ENCODE data around the gene CNTN4. TPM values are rescaled to one million over a fixed set of nuclear protein-coding genes. Genes with fewer than 3 reads are reported as not detected.

Gene CNTN4
- total and polyA plus RNA-seq, 8 donors, result 2.5 to 10.8 (median 5.1) TPM

GRCh38 chr3:2158828-2159227 is 60.2 kb downstream of the CNTN4 start:
- Histone ChIP-seq H3K27me3 (no peaks in the 10 kb centered on the region), H3K27ac (no peak overlapping the region), H3K4me3 (no peak overlapping the region), H3K4me1 (no peaks in the 10 kb centered on the region), H3K9me3 (no peaks in the 10 kb centered on the region), H3K36me3 (no peaks in the 10 kb centered on the region)
- no peak for TF ChIP-seq CTCF (IDR thresholded peaks at IDR 0.05)
- ATAC-seq (no peak), FAIRE-seq (no peak), DNase-seq (no peak)
- intact Hi-C loops (cut with DNase I), result no loop called here
- WGBS, 2 donors, result 44 to 48% methylated on average over 3 of the region's 3 CpGs

GRCh38 chr3:2166552-2166951 is 67.9 kb downstream of the CNTN4 start:
- Histone ChIP-seq H3K4me3 (no peak overlapping the region), H3K27me3 (no peaks in the 10 kb centered on the region), H3K27ac (no peak overlapping the region), H3K9me3 (no peaks in the 10 kb centered on the region), H3K4me1 (no peaks in the 10 kb centered on the region), H3K36me3 (no peaks in the 10 kb centered on the region)
- intact Hi-C loops (cut with DNase I), result no loop called here
- TF ChIP-seq CTCF (IDR thresholded peaks at IDR 0.05), result no peak
- ATAC-seq (no peak), FAIRE-seq (no peak), DNase-seq (no peak)
- WGBS, 2 donors, result 41 to 51% methylated on average over 3 of the region's 3 CpGs

GRCh38 chr3:2172561-2173171 is 74.0 kb downstream of the CNTN4 start:
- 40 to 51% methylated on average over 4 of the region's 4 CpGs for WGBS, 2 donors
- Histone ChIP-seq H3K9me3 (no peaks in the 10 kb centered on the region), H3K27ac (no peak overlapping the region), H3K4me1 (no peaks in the 10 kb centered on the region), H3K27me3 (no peaks in the 10 kb centered on the region), H3K36me3 (no peaks in the 10 kb centered on the region), H3K4me3 (no peak overlapping the region)
- no peak for ATAC-seq
- no peak for FAIRE-seq
- no peak for TF ChIP-seq CTCF (IDR thresholded peaks at IDR 0.05)
- no peak for DNase-seq
- intact Hi-C loops (cut with DNase I), result no loop called here

- 37 to 45% methylated on average over 2 of the region's 2 CpGs for WGBS, 2 donors
These were observed 82.0 kb downstream of the CNTN4 start for GRCh38 chr3:2180634-2181033.

More at GRCh38 chr3:2180634-2181033, 82.0 kb downstream of the CNTN4 start:
- Histone ChIP-seq H3K9me3 (no peaks in the 10 kb centered on the region), H3K27ac (no peak overlapping the region), H3K4me1 (no peaks in the 10 kb centered on the region), H3K4me3 (no peak overlapping the region), H3K27me3 (no peaks in the 10 kb centered on the region), H3K36me3 (no peaks in the 10 kb centered on the region)
- no peak for ATAC-seq
- no peak for FAIRE-seq
- intact Hi-C loops (cut with DNase I), result no loop called here
- no peak for TF ChIP-seq CTCF (IDR thresholded peaks at IDR 0.05)
- DNase-seq, result no peak
